Measurements from ENCODE around the gene ANKRD65. TPM values are rescaled to one million over a fixed set of nuclear protein-coding genes. Genes with fewer than 3 reads are reported as not detected.

The ANKRD65 gene
- 2.8 and 4.2 TPM in 2 replicates for total RNA-seq

DNA sequence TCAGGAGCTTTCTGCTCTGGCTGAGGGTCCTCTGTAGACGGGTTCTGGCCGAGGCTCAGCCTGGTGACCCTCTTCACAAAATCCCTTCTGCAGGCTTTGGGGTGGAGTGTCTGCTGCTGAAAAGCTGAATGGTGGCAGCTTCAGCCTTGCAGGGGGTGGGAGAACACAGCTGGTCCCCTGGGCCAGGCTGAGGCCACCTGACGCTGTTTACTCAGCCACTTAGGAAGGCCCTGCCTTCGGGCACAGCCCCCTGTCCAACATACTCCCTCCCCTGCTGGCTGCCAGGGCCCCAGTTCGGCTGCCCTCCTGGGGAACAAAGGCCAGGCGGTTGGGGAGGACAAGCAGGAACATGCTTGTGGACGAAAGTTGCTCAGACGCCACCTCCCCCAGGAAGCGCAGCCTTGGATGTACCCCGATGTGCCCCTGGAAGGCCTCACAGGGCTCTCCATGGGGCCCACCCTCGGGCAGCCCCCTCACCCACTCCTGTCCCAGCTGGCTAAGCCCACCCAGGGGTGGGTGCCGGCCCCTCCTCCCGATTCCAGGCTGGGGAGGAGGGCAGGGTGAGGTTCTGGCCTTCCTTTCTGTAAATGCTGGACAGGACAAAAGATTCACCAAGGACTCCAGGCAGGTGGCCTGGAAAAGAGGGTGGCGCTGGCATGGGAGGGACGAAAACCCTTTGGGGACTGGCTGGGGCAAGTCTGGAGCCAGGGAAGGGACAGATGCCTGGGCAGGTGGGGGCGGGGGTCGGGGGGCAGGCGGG is at the start of gene ANKRD65:
Gene ANKRD65, minus strand, starts transcription at position 130 of the 760 bp plus-strand sequence. CDS start 271 bp downstream, outside the sequence.

DNA sequence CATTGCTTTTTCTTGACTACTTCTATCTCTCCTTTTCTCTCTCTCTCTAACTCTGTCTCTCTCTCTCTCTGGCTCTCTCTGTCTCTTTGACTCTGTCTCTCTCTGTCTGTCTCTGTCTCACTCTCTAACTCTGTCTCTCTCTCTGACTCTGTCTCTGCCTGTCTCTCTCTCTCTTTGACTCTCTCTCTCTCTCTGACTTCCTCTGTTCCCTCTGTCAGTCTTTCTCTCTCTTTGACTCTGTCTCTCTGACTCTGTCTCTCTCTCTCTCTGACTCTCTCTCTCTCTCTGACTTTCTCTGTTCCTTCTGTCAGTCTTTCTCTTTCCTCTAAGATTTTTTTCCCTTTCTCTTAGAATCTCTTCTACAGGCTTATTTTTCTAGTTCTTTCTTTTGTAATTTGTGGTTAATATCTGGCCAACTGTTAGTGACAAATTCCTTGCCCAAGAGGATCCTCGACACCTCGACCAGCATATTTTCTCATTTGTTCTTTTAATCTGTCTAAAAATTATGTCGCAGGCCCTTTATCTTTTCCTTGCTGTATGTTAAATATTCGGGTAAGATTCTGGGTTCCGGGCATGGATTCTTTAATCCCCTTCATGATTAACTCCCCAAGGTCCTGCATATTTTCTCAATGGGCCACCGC is 28.1 kb upstream of the ANKRD65 start, which contains the start of gene ATAD3C:
Gene ATAD3C, plus strand, starts transcription at position 591 of the 641 bp plus-strand sequence. CDS start 995 bp downstream, outside the sequence.

DNA sequence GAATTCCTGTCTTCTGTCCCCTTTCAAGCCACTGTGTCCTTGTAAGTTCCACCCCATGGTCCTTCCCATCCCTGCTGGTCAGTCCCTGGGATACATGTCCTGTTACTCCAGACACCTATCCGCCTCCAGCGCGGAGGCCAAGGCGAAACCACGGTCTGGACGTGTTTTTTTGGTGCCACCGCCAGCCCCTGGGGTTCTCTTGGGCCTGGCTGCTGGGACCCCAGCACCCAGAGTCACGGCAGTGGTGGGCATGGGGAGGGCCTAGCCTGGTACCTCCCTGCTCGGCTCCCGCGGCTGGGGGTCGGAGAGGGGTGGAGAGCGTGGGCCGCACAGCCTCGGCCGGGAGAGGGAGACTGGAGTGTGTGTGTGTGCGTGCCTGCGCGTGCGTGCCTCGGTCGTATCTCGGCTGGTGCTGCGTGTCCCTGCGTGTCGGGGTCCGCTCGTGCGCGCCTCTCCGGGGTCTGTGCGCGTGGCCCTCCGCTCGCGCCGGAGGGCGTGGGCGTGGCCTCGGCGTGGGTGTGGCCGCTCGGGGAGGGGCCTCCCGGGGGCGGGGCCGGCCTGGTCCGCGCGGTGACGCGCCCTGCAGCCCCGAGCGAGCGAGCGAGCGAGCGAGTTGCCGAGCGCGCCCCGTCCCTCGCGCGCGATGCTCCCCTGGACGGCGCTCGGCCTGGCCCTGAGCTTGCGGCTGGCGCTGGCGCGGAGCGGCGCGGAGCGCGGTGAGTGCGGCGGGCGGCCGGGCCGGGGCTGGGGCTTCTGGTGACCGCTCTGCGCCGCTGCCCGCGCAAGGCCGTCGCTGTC is 14.2 kb upstream of the ANKRD65 start, which contains the start of gene VWA1:
Gene VWA1, plus strand, starts transcription at position 585 of the 798 bp plus-strand sequence. Its CDS starts 59 bp downstream, at position 644.

DNA sequence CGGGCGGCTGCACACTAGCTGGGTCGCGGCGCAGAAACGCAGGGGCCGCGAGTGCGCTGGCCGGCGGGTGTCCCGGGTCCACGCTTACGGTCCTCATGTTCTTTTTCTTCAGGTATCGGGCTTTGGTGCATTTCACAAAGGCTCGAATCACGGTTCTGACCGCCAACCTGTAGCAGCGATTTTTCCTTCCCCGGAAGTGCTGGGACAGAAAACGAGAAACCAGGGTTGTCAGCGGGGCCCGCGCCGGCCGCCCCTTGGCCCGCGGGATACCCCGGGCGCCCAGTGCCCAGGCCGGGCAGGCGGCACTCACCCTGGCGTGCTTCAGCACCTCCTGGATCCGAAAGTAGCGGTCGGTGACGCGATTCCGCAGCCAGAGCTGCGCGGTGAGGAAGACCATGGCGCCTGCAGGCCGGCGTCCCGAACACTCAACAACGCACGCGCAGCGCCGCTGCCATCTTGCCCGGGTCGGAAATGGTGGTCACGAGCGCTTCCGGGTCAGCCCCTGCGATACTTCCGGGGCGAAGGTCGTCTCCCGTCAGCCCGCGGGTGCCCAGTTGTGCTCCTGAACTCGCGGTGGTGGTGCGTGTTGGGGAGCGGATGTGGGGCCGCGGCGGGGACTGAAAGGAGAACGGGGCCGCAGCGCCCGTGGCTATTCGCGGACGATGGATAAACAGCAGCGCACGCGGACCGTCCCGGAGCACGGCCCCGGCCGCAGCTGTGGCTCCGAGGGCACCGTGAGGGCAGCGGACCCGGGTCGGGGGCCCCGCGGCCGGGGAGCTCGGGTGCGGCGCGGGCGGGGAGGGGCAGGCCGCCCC is 14.0 kb downstream of the ANKRD65 start, which contains the start of gene MRPL20:
Gene MRPL20, minus strand, starts transcription at position 473 of the 815 bp plus-strand sequence. Its CDS starts 76 bp downstream, at position 397.

DNA sequence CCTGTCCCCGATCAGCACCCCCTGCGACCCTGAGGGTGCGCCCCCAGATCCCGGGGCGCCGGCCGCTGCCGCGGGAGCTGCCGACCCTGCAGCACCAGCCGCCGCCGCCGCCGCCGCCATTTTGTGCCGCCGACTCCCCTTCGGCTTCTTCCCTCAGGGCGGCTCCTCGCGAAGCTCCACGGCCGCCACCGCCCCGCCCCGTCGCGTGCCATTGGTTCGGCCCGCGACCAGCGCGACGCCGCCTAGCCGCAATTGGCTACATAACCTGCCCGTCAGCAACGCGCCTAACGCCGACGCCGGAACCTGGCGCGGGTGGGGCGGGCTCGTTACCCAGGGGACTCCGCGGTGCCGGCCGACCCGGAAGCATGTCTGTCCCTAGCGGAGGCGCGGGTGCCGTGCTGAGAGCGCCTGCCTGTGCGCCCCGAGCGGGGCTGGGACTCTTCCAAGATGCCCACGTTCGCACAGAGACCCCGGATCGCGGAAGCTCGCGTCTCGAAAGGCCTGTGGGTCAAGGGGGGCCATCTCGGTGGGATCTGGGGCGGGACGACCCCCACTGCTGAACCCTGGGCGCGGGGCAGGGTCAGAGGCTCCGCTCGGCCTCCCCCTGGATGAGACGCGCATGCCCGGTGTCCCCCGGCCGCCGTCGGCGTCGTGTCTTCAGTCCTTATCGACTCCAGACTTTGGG is 21.7 kb downstream of the ANKRD65 start, which contains the start of gene CCNL2:
Gene CCNL2, minus strand, starts transcription at position 149 of the 685 bp plus-strand sequence. Its CDS starts 29 bp downstream, at position 120.

DNA sequence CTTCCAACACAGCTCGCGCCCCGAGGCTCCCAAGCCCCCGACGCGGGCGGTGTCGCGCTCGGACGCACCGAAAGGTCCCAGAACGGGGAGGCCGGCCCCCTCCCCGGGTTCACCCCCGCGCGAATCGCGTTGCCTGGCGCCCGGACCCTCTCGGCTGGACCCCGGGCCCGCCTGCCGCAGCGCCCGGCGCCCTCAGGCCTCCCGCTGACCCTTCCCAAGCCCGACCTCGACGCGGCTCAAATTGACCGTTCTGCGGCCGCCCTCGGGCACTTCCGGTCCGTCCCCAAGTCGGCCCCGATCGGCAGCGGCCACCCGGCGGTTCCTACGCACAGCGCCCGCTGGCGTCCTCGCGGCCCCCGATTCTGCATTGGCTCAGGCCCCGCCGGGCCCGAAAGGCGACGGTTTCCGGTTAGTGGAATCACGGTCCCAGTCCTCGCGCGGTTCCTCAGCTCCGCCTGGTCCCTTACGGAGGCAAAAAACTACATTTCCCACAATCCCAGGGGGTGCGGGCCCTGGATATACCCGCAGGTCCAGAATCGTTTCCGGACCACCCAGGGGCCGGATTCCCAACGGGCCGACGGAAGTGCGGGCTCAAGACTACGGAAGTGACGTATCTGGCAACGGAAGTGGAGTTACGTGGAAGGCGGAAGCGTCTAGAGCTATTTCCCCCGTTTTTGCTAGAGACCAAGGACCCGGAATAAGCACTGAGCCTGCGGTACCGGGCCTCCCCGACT is 46.0 kb downstream of the ANKRD65 start, which contains the start of gene AURKAIP1:
Gene AURKAIP1, minus strand, starts transcription at position 279 of the 734 bp plus-strand sequence. CDS start 451 bp downstream, outside the sequence.

Other genes with a start within 250 kb of the ANKRD65 start
- gene TTLL10, start 247.4 kb downstream of the ANKRD65 start, total RNA-seq, result not detected in 2 replicates
- gene TNFRSF18, start 214.7 kb downstream of the ANKRD65 start, total RNA-seq, result 0.33 and 0.44 TPM in 2 replicates
- gene TNFRSF4, start 207.1 kb downstream of the ANKRD65 start, total RNA-seq, result under 0.01 and 0.17 TPM in 2 replicates
- gene SDF4, start 189.3 kb downstream of the ANKRD65 start, total RNA-seq, result 137 and 202 TPM in 2 replicates
- 25.5 and 38.4 TPM in 2 replicates for gene B3GALT6, start 189.0 kb downstream of the ANKRD65 start, total RNA-seq
- gene C1QTNF12, start 174.6 kb downstream of the ANKRD65 start, total RNA-seq, result 2.5 and 5.1 TPM in 2 replicates
- 48.3 and 110 TPM in 2 replicates for gene UBE2J2, start 147.4 kb downstream of the ANKRD65 start, total RNA-seq
- gene SCNN1D, start 140.8 kb downstream of the ANKRD65 start, total RNA-seq, result 2.5 and 4.3 TPM in 2 replicates
- 74.6 and 80.6 TPM in 2 replicates for gene ACAP3, start 113.3 kb downstream of the ANKRD65 start, total RNA-seq
- 18.2 and 30.3 TPM in 2 replicates for gene PUSL1, start 112.7 kb downstream of the ANKRD65 start, total RNA-seq
- gene INTS11, start 96.6 kb downstream of the ANKRD65 start, total RNA-seq, result 62.8 and 67.6 TPM in 2 replicates
- gene CPTP, start 96.5 kb downstream of the ANKRD65 start, total RNA-seq, result 8.9 and 22.3 TPM in 2 replicates
- gene TAS1R3, start 90.0 kb downstream of the ANKRD65 start, total RNA-seq, result 0.15 and 0.50 TPM in 2 replicates
- gene DVL1, start 71.9 kb downstream of the ANKRD65 start, total RNA-seq, result 81.9 and 138 TPM in 2 replicates
- gene MXRA8, start 62.7 kb downstream of the ANKRD65 start, total RNA-seq, result 534 and 638 TPM in 2 replicates
- 109 and 137 TPM in 2 replicates for gene AURKAIP1, start 46.1 kb downstream of the ANKRD65 start, total RNA-seq
- gene CCNL2, start 21.9 kb downstream of the ANKRD65 start, total RNA-seq, result 140 and 163 TPM in 2 replicates
- gene MRPL20, start 14.0 kb downstream of the ANKRD65 start, total RNA-seq, result 63.5 and 109 TPM in 2 replicates
- 5.2 and 9.6 TPM in 2 replicates for gene VWA1, start 14.4 kb upstream of the ANKRD65 start, total RNA-seq
- under 0.01 TPM in 1 of 2 replicates, not detected in the other for gene ATAD3C, start 28.4 kb upstream of the ANKRD65 start, total RNA-seq
- gene ATAD3B, start 50.5 kb upstream of the ANKRD65 start, total RNA-seq, result 15.0 and 15.1 TPM in 2 replicates
- gene ATAD3A, start 90.9 kb upstream of the ANKRD65 start, total RNA-seq, result 25.1 and 32.7 TPM in 2 replicates
- gene TMEM240, start 119.3 kb upstream of the ANKRD65 start, total RNA-seq, result 4.5 and 5.5 TPM in 2 replicates
- 84.6 and 87.3 TPM in 2 replicates for gene SSU72, start 153.6 kb upstream of the ANKRD65 start, total RNA-seq
- gene FNDC10, start 178.9 kb upstream of the ANKRD65 start, total RNA-seq, result 1.6 and 4.1 TPM in 2 replicates
- gene MIB2, start 194.2 kb upstream of the ANKRD65 start, total RNA-seq, result 49.2 and 125 TPM in 2 replicates
- gene MMP23B, start 210.9 kb upstream of the ANKRD65 start, total RNA-seq, result 2.5 and 8.3 TPM in 2 replicates
- gene CDK11B, start 237.7 kb upstream of the ANKRD65 start, total RNA-seq, result 8.3 and 10.5 TPM in 2 replicates